Stimulated activated CD4-positive, alpha-beta T cell treated with anti-CD3 and anti-CD28 coated beads, Interleukin-4, amount 100 ng/mL, for 4 hours (primary cell): ENCODE measurements around the gene TUBB8B.
"Not testable (repeated sequence)": the region's sequence is repeated elsewhere in the genome, so short reads cannot be mapped to it uniquely, and the experiment has no call there.

Source experiments
- DNase-seq, 2 experiments: peaks; one replicate each; pipeline ENCODE4 v3.0.0-alpha.2; 2020

Gene TUBB8B

GRCh38 chr18:49176-49665, at the start of gene TUBB8B:
Gene TUBB8B (minus strand): TSS chr18:49615. CDS start chr18:49557, 58 bp downstream.
- not testable (repeated sequence) for DNase-seq

GRCh38 chr18:97252-97914, 48.0 kb upstream of the TUBB8B start:
- not testable (repeated sequence) for DNase-seq

GRCh38 chr18:96767-97131, 47.3 kb upstream of the TUBB8B start:
- DNase-seq = not testable (repeated sequence)

- DNase-seq = not testable (repeated sequence)
These were observed 46.8 kb upstream of the TUBB8B start for GRCh38 chr18:96101-96766.

- DNase-seq = not testable (repeated sequence)
These were observed 46.2 kb upstream of the TUBB8B start for GRCh38 chr18:95580-95979.

GRCh38 chr18:93897-94408, 44.5 kb upstream of the TUBB8B start:
- not testable (repeated sequence) for DNase-seq

GRCh38 chr18:91561-91960, 42.1 kb upstream of the TUBB8B start:
- DNase-seq = not testable (repeated sequence)

GRCh38 chr18:90396-91193, 41.2 kb upstream of the TUBB8B start:
- not testable (repeated sequence) for DNase-seq

GRCh38 chr18:89124-89523, 39.7 kb upstream of the TUBB8B start:
- DNase-seq = not testable (repeated sequence)

- not testable (repeated sequence) for DNase-seq
These were observed 35.4 kb upstream of the TUBB8B start for GRCh38 chr18:84801-85200.

GRCh38 chr18:82626-83209, 33.3 kb upstream of the TUBB8B start:
- not testable (repeated sequence) for DNase-seq

GRCh38 chr18:80881-81280, 31.5 kb upstream of the TUBB8B start:
- DNase-seq = not testable (repeated sequence)

- DNase-seq = not testable (repeated sequence)
These were observed 30.8 kb upstream of the TUBB8B start for GRCh38 chr18:80202-80601.

- DNase-seq = not testable (repeated sequence)
These were observed 26.2 kb upstream of the TUBB8B start for GRCh38 chr18:75525-76160.

- DNase-seq = not testable (repeated sequence)
These were observed 23.9 kb upstream of the TUBB8B start for GRCh38 chr18:73181-73777.

GRCh38 chr18:67701-68100, 18.3 kb upstream of the TUBB8B start:
- not testable (repeated sequence) for DNase-seq

GRCh38 chr18:64279-64678, 14.9 kb upstream of the TUBB8B start:
- not testable (repeated sequence) for DNase-seq

- not testable (repeated sequence) for DNase-seq
These were observed 14.2 kb upstream of the TUBB8B start for GRCh38 chr18:63656-64055.

GRCh38 chr18:54388-54787, 5.0 kb upstream of the TUBB8B start:
- not testable (repeated sequence) for DNase-seq

GRCh38 chr18:48696-49095, 719 bp downstream of the TUBB8B start:
- not testable (repeated sequence) for DNase-seq

GRCh38 chr18:13177-13576, 36.2 kb downstream of the TUBB8B start:
- not testable (repeated sequence) for DNase-seq

- not testable (repeated sequence) for DNase-seq
These were observed 36.6 kb downstream of the TUBB8B start for GRCh38 chr18:12773-13172.
